T-helper 17 cell (primary cell): ENCODE results near the gene LTO1. TPM values are rescaled to one million over a fixed set of nuclear protein-coding genes. Genes with fewer than 3 reads are reported as not detected.

Source experiments
- ATAC-seq: fragments of 150-1000 bp; cut with Tn5 transposase; 2 replicates; pipeline ENCODE4 v1.10.0; 2021; ENCODE audit warnings: mild to moderate bottlenecking, moderate library complexity
- DNase-seq, 3 donors: peaks; one replicate each; pipeline versions ENCODE4 v3.0.0 to v3.0.0-alpha.2; 2020 to 2021
- H3K9me3 ChIP-seq: one replicate; pipeline ENCODE4 v1.7.0; 2013; ENCODE audit warnings: low read length, mild to moderate bottlenecking; ENCODE audit not compliant: control insufficient read depth, poor library complexity, severe bottlenecking
- H3K27ac Mint-ChIP-seq: one replicate; pipeline ENCODE4 v1.8.0; 2022; ENCODE audit warnings: mild to moderate bottlenecking, moderate library complexity, mixed read lengths
- H3K27me3 Mint-ChIP-seq: one replicate; pipeline ENCODE4 v1.8.0; 2022; ENCODE audit warnings: mixed read lengths
- H3K36me3 Mint-ChIP-seq: one replicate; pipeline ENCODE4 v1.8.0; 2022; ENCODE audit warnings: low read depth, mixed read lengths
- H3K4me1 Mint-ChIP-seq: one replicate; pipeline ENCODE4 v1.8.0; 2022; ENCODE audit warnings: mild to moderate bottlenecking, mixed read lengths
- H3K4me3 Mint-ChIP-seq: one replicate; pipeline ENCODE4 v1.8.0; 2022; ENCODE audit warnings: mild to moderate bottlenecking, moderate library complexity, mixed read lengths
- total RNA-seq, 4 donors: library from RNA in 2 of 4; stranded (reverse) in 2 of 4; gene quantifications; one replicate each; pipeline ENCODE4 v1.2.3 and lab custom pipeline; 2022 to 2026

The LTO1 gene
- total RNA-seq, 2 donors from 2014 or later, result 33.4 to 43.2 TPM

GRCh38 chr11:69664901-69665300 is 10.3 kb downstream of the LTO1 start:
- Mint-ChIP-seq H3K4me1 (peaks cover 5% of the 10 kb centered on the region), H3K27ac (no peak overlapping the region), H3K4me3 (peak overlapping the region; percentile 64), H3K27me3 (no peaks in the 10 kb centered on the region), H3K36me3 (peaks cover 5% of the 10 kb centered on the region)
- ATAC-seq (no peak), DNase-seq (no peak)
- no peaks in the 10 kb centered on the region for H3K9me3 ChIP-seq

DNA sequence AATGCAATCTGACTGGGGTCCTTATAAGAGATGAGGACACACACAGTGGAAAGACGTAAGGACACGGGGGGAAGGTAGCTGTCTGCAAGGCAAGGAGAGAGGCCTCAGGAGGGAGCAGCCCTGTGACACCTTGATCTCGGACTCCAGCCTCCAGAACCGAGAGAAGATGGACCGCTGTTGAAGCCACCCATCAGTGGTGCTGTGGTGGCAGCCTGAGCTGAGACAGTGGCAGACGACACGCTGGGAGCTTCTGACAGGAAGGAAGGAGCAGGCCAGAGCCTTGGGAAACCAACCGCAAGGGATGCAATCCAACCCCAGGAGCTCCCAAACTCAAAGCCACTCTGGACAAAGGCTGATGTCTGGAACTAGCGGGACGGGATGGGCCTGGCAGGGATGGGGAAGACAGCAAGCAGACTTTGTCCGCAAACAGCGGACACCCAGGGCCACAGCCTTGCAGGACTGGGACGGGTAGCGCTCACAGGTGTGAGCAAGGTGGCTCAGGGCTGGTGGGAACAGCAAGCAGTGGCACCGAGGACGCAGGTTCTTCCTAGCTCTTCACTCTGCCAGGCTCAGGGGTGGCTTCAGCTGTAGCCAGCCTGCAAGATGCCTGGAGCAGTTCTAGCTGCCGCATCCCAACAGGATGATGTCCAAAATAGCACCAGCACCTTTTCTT is 10.9 kb downstream of the LTO1 start:
- Mint-ChIP-seq H3K27ac (peak overlapping the region; percentile 47), H3K36me3 (peaks cover 5% of the 10 kb centered on the region), H3K27me3 (no peaks in the 10 kb centered on the region), H3K4me3 (no peak overlapping the region), H3K4me1 (peaks cover 5% of the 10 kb centered on the region)
- H3K9me3 ChIP-seq, result no peaks in the 10 kb centered on the region
- DNase-seq, result no peak
- ATAC-seq, result no peak

DNA sequence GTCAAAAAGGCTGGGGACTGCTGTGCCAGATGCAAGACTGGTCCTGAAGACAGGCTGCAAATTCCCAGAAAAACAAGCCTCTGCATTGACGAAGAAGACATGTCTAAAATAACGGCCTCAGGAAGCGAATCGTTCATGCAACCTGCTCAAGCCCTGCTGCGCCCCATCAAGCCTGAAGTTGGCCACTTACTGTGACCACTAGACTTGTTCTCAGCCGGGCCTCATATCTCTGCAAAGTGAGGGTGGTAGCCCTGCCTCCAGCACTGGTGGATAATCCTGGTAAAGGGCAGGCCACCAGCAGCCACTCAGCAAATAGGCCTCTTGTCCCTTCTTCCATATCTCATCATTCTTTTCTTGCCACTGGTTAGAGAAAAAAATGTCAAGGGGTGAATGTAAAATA is 11.8 kb downstream of the LTO1 start:
- ATAC-seq (no peak), DNase-seq (no peak)
- peaks cover 5% of the 10 kb centered on the region for H3K4me1 Mint-ChIP-seq
- no peak overlapping the region for H3K4me3 Mint-ChIP-seq
- H3K27ac Mint-ChIP-seq, result peak overlapping the region; percentile 47
- no peaks in the 10 kb centered on the region for H3K27me3 Mint-ChIP-seq
- no peaks in the 10 kb centered on the region for H3K9me3 ChIP-seq
- H3K36me3 Mint-ChIP-seq, result peaks cover 5% of the 10 kb centered on the region

- DNase-seq (no peak), ATAC-seq (no peak)
- H3K4me1 Mint-ChIP-seq, result peaks cover 4% of the 10 kb centered on the region
- H3K4me3 Mint-ChIP-seq, result no peak overlapping the region
- H3K36me3 Mint-ChIP-seq, result peaks cover 5% of the 10 kb centered on the region
- H3K27ac Mint-ChIP-seq, result no peak overlapping the region
- H3K27me3 Mint-ChIP-seq, result no peaks in the 10 kb centered on the region
- H3K9me3 ChIP-seq, result no peaks in the 10 kb centered on the region
Measured at GRCh38 chr11:69662806-69663205, 12.3 kb downstream of the LTO1 start.

- no peak overlapping the region for H3K4me3 Mint-ChIP-seq
- no peak overlapping the region for H3K27ac Mint-ChIP-seq
- H3K4me1 Mint-ChIP-seq, result peaks cover 3% of the 10 kb centered on the region
- peaks cover 4% of the 10 kb centered on the region for H3K36me3 Mint-ChIP-seq
- DNase-seq (no peak), ATAC-seq (no peak)
- no peaks in the 10 kb centered on the region for H3K9me3 ChIP-seq
- H3K27me3 Mint-ChIP-seq, result no peaks in the 10 kb centered on the region
Measured at GRCh38 chr11:69662021-69662698, 13.0 kb downstream of the LTO1 start.

DNA sequence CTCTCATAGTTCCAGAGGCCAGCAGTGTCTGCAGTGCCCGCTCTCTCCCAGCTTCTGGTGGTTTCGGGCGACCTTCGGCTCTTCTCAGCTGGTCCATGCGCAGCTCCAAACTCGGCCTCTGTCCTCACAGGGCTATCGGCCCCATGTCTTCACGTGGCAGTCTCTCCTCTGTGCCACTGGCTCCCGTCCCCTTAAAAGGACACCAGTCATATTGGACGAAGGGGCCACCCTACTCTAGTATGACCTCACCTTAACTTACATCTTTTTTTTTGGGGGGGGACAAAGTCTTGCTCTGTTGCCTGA is 13.8 kb downstream of the LTO1 start:
- no peak overlapping the region for H3K4me3 Mint-ChIP-seq
- H3K9me3 ChIP-seq, result no peaks in the 10 kb centered on the region
- no peak overlapping the region for H3K27ac Mint-ChIP-seq
- ATAC-seq, result no peak
- peaks cover 4% of the 10 kb centered on the region for H3K36me3 Mint-ChIP-seq
- no peaks in the 10 kb centered on the region for H3K27me3 Mint-ChIP-seq
- peaks cover 5% of the 10 kb centered on the region for H3K4me1 Mint-ChIP-seq
- no peak for DNase-seq

DNA sequence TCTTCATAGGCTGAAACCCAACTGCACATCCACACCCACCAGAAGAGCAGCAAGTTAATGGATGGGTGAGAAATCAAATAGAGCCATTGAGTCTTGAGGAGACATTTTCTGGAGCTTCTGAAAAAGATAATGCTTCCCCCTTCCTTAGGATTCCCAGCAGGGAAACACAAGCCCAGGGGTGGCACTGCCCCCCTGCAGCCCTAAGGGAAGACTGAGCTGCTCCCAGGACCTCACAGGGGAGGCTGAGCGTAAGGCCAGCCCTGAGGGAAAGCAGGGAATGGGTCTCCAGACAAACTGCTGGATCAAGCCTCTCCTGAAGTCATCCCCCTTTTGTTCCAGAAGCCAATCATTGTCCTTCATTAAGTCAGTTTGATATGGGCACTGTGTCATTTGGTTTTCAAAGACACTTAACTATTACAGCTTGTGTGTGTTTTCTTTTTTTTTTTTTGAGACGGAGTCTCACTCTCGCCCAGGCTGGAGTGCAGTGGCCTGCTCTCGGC is 15.1 kb downstream of the LTO1 start:
- no peak for DNase-seq
- no peak for ATAC-seq
- Mint-ChIP-seq H3K4me3 (no peak overlapping the region), H3K4me1 (peaks cover 7% of the 10 kb centered on the region), H3K27ac (no peak overlapping the region), H3K36me3 (peaks cover 3% of the 10 kb centered on the region), H3K27me3 (no peaks in the 10 kb centered on the region)
- H3K9me3 ChIP-seq, result no peaks in the 10 kb centered on the region

- no peak for DNase-seq
- Mint-ChIP-seq H3K27me3 (no peaks in the 10 kb centered on the region), H3K4me1 (peaks cover 5% of the 10 kb centered on the region), H3K36me3 (no peaks in the 10 kb centered on the region), H3K27ac (no peak overlapping the region), H3K4me3 (no peak overlapping the region)
- no peaks in the 10 kb centered on the region for H3K9me3 ChIP-seq
- no peak for ATAC-seq
Measured at GRCh38 chr11:69659591-69659990, 15.6 kb downstream of the LTO1 start.

DNA sequence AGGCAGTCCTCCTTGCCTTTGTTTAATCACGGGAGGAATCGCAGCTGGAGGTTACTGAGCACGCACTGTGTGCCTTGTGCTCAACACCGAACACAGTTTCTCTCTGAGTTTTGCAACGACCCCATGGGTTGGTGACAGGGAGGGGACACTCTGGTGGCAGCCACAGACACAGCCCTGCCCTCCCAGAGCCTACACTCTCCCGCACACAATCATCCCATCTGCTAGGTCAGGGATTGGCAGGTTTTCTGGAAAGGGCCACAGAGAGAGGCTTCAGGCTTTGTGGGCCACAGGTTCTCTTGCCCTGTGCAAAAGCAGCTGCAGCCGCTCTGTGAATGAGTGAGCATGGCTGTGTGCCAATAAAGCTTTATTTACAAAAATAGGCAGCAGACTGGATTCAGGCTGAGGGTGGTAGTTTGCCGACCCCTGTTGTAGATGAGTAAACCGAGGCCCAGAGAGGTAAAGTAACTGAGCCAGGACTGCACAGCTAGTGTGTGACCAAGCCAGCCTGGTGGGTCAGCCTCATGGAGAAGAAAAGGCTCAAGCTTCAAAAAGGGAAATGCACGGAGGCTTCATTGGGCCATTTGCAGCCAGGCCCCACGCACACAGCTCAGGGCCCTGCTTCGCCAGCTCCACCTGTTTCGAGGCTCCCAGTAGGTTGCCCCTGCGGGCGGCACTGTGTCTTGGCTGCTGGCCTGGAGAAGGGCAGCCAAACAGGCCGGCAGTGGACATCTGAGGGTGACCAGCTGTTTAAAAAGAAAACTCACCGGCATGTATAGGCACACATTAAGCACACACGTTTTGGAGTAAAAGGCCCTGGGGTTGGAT is 16.3 kb downstream of the LTO1 start:
- no peak overlapping the region for H3K27ac Mint-ChIP-seq
- H3K4me1 Mint-ChIP-seq, result peaks cover 5% of the 10 kb centered on the region
- H3K9me3 ChIP-seq, result no peaks in the 10 kb centered on the region
- ATAC-seq, result no peak
- DNase-seq, result no peak
- H3K27me3 Mint-ChIP-seq, result no peaks in the 10 kb centered on the region
- H3K4me3 Mint-ChIP-seq, result no peak overlapping the region
- no peaks in the 10 kb centered on the region for H3K36me3 Mint-ChIP-seq

DNA sequence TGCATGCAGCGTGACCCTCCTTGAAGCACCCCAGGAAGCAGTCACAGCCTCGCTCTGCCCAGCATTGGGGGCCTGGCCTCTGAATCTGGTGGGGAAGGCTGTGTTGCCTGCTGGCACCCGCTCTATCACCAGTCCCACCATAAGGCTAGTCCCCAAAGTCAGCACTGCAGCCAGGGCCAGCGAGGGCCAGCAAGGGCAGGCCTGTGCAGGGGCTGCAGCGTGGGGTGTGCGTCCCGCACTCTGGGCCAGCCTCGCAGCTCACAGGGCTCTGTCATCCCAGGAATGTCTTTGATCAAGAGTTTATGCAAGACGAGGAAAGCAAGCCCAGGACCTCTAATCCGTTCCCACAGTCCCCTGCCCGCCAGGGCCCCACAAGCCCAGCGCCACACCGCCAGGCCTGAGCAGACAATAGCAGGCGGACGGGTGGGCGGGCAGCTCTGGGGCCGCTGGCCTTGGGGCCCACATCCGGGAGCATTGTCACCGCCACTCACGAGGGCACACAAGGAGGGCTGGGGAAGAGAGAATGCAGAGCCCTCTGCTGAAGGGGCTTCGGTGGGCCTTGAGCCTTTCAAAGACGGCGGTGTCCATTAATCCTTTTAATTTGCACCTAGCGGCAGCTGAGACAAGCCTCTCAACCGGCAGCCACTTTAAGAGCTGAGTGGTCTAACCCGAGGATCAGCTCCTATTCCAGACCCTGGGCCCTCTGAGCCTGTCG is 17.1 kb downstream of the LTO1 start:
- Mint-ChIP-seq H3K4me3 (no peak overlapping the region), H3K27me3 (no peaks in the 10 kb centered on the region), H3K36me3 (no peaks in the 10 kb centered on the region), H3K4me1 (peaks cover 5% of the 10 kb centered on the region), H3K27ac (no peak overlapping the region)
- ATAC-seq (no peak), DNase-seq (no peak)
- H3K9me3 ChIP-seq, result no peaks in the 10 kb centered on the region

- Mint-ChIP-seq H3K4me1 (peaks cover 5% of the 10 kb centered on the region), H3K4me3 (no peak overlapping the region), H3K36me3 (no peaks in the 10 kb centered on the region), H3K27me3 (no peaks in the 10 kb centered on the region), H3K27ac (no peak overlapping the region)
- DNase-seq, result no peak
- ATAC-seq, result no peak
- no peaks in the 10 kb centered on the region for H3K9me3 ChIP-seq
Measured at GRCh38 chr11:69657456-69657910, 17.7 kb downstream of the LTO1 start.

GRCh38 chr11:69656536-69657455 is 18.4 kb downstream of the LTO1 start:
- Mint-ChIP-seq H3K4me1 (peaks cover 5% of the 10 kb centered on the region), H3K36me3 (no peaks in the 10 kb centered on the region), H3K4me3 (no peak overlapping the region), H3K27ac (no peak overlapping the region), H3K27me3 (no peaks in the 10 kb centered on the region)
- H3K9me3 ChIP-seq, result no peaks in the 10 kb centered on the region
- DNase-seq (no peak), ATAC-seq (no peak)
